ES-I3 (cell line): Measurements from ENCODE around the gene ZNF189.

Experiments used
- H3K36me3 ChIP-seq: 2 replicates; pipeline ENCODE4 v1.6.1; 2013; ENCODE audit warnings: mild to moderate bottlenecking, low read length, control low read depth, moderate library complexity; ENCODE audit not compliant: insufficient read depth
- H3K4me1 ChIP-seq: 2 replicates; pipeline ENCODE4 v1.6.1; 2013; ENCODE audit warnings: mild to moderate bottlenecking, control low read depth, low read length; ENCODE audit not compliant: insufficient read depth
- H3K9ac ChIP-seq: 2 replicates; pipeline ENCODE4 v1.6.1; 2013; ENCODE audit warnings: low read depth, mild to moderate bottlenecking, low read length, moderate library complexity
- H3K9me3 ChIP-seq: 2 replicates; pipeline ENCODE4 v1.6.1; 2013; ENCODE audit warnings: mild to moderate bottlenecking, low read length, moderate library complexity; ENCODE audit not compliant: control insufficient read depth, insufficient read depth

The ZNF189 gene

DNA sequence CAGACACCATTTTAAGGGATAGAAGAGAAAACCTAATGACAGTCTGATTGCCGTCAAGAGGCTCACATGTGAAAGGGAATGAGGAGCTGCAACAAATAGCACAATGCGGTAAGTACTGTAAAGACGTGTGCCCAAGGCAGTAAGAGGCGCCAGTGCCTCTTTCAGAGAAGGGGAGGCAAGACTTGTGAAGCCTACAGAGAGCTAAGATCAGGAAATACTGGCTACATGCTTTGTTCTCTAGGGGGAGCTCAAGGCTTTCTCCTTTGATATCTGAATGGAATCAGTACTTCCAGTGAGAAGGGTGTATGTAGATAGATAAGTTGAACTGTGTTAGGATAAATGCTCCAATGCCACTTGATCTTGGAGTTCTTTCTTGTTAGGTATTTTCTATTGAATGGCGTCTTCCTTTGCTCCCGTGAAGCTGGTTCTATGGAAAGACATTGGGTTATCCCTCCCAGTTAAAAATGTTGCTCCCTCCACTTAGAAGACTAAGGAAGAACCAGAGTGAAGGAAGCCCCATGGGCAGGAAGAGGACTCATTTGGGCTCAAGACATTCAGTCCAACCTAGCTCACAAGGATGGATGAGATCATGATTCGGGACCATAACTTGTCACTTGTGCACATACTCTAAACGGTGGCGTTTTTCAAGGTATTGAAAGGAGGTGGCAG is 60.4 kb downstream of the ZNF189 start:
- H3K9ac ChIP-seq, result no peak overlapping the region
- peaks cover 29% of the 10 kb centered on the region; the same call in 1 of the 2 replicates for H3K4me1 ChIP-seq
- H3K36me3 ChIP-seq, result no peaks in the 10 kb centered on the region
- no peaks in the 10 kb centered on the region for H3K9me3 ChIP-seq
